H9 (cell line): Measurements from ENCODE around the gene MAP3K19. TPM values are rescaled to one million over a fixed set of nuclear protein-coding genes. Genes with fewer than 3 reads are reported as not detected.

ENCODE experiments used
- DNase-seq: peaks from one replicate; pipeline ENCODE4 v3.0.0-alpha.2; 2017
- H2AFZ ChIP-seq: one replicate; pipeline ENCODE4 v1.6.1; 2013; ENCODE audit warnings: mild to moderate bottlenecking, low read length, control low read depth, moderate library complexity
- H2AK5ac ChIP-seq: 2 replicates; pipeline ENCODE4 v1.6.1; 2013; ENCODE audit warnings: low read length, control low read depth, mixed read lengths; ENCODE audit not compliant: insufficient read length
- H2BK120ac ChIP-seq: one replicate; pipeline ENCODE4 v1.6.1; 2013; ENCODE audit warnings: low read depth, mild to moderate bottlenecking, low read length, control low read depth, inconsistent platforms; ENCODE audit not compliant: poor library complexity, severe bottlenecking
- H2BK12ac ChIP-seq: 2 replicates; pipeline ENCODE4 v1.6.1; 2013; ENCODE audit warnings: low read length, control low read depth, mixed read lengths, low read depth; ENCODE audit not compliant: insufficient read length
- H2BK15ac ChIP-seq: 2 replicates; pipeline ENCODE4 v1.6.1; 2013; ENCODE audit warnings: low read depth, low read length, control low read depth
- H2BK20ac ChIP-seq: one replicate; pipeline ENCODE4 v1.6.1; 2013; ENCODE audit warnings: low read depth, mild to moderate bottlenecking, low read length, control low read depth, inconsistent platforms; ENCODE audit not compliant: poor library complexity, severe bottlenecking
- H2BK5ac ChIP-seq: 2 replicates; pipeline ENCODE4 v1.6.1; 2013; ENCODE audit warnings: low read length, control low read depth, mixed read lengths; ENCODE audit not compliant: insufficient read length
- H3K14ac ChIP-seq: 2 replicates; pipeline ENCODE4 v1.6.1; 2013; ENCODE audit warnings: low read length, control low read depth; ENCODE audit not compliant: insufficient read depth
- H3K18ac ChIP-seq: 2 replicates; pipeline ENCODE4 v1.6.1; 2013; ENCODE audit warnings: low read depth, mild to moderate bottlenecking, mixed read lengths, low read length, control low read depth; ENCODE audit not compliant: insufficient read length
- H3K23ac ChIP-seq: 2 replicates; pipeline ENCODE4 v1.6.1; 2013; ENCODE audit warnings: low read length, control low read depth, mixed read lengths, low read depth; ENCODE audit not compliant: insufficient read length
- H3K23me2 ChIP-seq: 2 replicates; pipeline ENCODE4 v1.6.1; 2013; ENCODE audit warnings: low read depth, mild to moderate bottlenecking, mixed read lengths, low read length, control low read depth; ENCODE audit not compliant: insufficient read length, poor library complexity, severe bottlenecking
- H3K27ac ChIP-seq: 2 replicates; pipeline ENCODE4 v1.5.1; 2013; ENCODE audit warnings: low read length, control low read depth, mixed read lengths, low read depth; ENCODE audit not compliant: insufficient read length
- H3K27me3 ChIP-seq: 2 replicates; pipeline ENCODE4 v1.6.1; 2013; ENCODE audit warnings: low read length, control low read depth, inconsistent platforms; ENCODE audit not compliant: insufficient read depth
- H3K4ac ChIP-seq: 2 replicates; pipeline ENCODE4 v1.6.1; 2013; ENCODE audit warnings: low read depth, mild to moderate bottlenecking, control low read depth, inconsistent platforms, low read length, moderate library complexity
- H3K4me1 ChIP-seq: 2 replicates; pipeline ENCODE4 v1.6.1; 2013; ENCODE audit warnings: low read length, control low read depth, inconsistent platforms; ENCODE audit not compliant: insufficient read depth
- H3K4me2 ChIP-seq: 2 replicates; pipeline ENCODE4 v1.6.1; 2013; ENCODE audit warnings: low read length, control low read depth, mixed read lengths; ENCODE audit not compliant: insufficient read length, insufficient read depth
- H3K56ac ChIP-seq: 2 replicates; pipeline ENCODE4 v1.6.1; 2013; ENCODE audit warnings: low read depth, mild to moderate bottlenecking, mixed read lengths, low read length, control low read depth; ENCODE audit not compliant: insufficient read length
- H3K79me1 ChIP-seq: 2 replicates; pipeline ENCODE4 v1.6.1; 2013; ENCODE audit warnings: low read depth, mild to moderate bottlenecking, moderate library complexity, low read length, control low read depth, inconsistent platforms; ENCODE audit not compliant: insufficient read depth, poor library complexity, severe bottlenecking
- H3K79me2 ChIP-seq: 2 replicates; pipeline ENCODE4 v1.6.1; 2013; ENCODE audit warnings: low read length, control low read depth, inconsistent platforms; ENCODE audit not compliant: insufficient read depth
- H3K9ac ChIP-seq: 2 replicates; pipeline ENCODE4 v1.6.1; 2013; ENCODE audit warnings: low read length, control low read depth, mixed read lengths; ENCODE audit not compliant: insufficient read length; ENCODE audit errors: extremely low read depth
- H3K9me3 ChIP-seq: one replicate; pipeline ENCODE4 v1.6.1; 2013; ENCODE audit warnings: low read depth, low read length, inconsistent platforms; ENCODE audit not compliant: control insufficient read depth
- H3T11ph ChIP-seq: one replicate; pipeline ENCODE4 v1.6.1; 2013; ENCODE audit warnings: mild to moderate bottlenecking, low read length, control low read depth, inconsistent platforms
- H4K20me1 ChIP-seq: one replicate; pipeline ENCODE4 v1.6.1; 2013; ENCODE audit not compliant: control insufficient read depth, insufficient read length, insufficient read depth
- H4K5ac ChIP-seq: 2 replicates; pipeline ENCODE4 v1.6.1; 2013; ENCODE audit warnings: low read depth, mild to moderate bottlenecking, mixed read lengths, low read length, control low read depth; ENCODE audit not compliant: insufficient read length
- H4K8ac ChIP-seq: replicated peaks from 2 replicates; pipeline ENCODE4 v1.6.1; 2013; ENCODE audit warnings: low read length, control low read depth, mixed read lengths, low read depth; ENCODE audit not compliant: insufficient read length
- H4K91ac ChIP-seq: 2 replicates; pipeline ENCODE4 v1.6.1; 2013; ENCODE audit warnings: low read depth, mild to moderate bottlenecking, moderate library complexity, mixed read lengths, low read length, control low read depth; ENCODE audit not compliant: insufficient read length
- H3K27ac Mint-ChIP-seq, 3 experiments: 2 replicates in 2 of 3; 3 replicates in 1 of 3; pipeline ENCODE4 v1.8.0; 2020 to 2021; ENCODE audit warnings: mixed read lengths in 3 of 3, mild to moderate bottlenecking in 1 of 3, moderate library complexity in 1 of 3
- H3K27me3 Mint-ChIP-seq: 2 replicates; pipeline ENCODE4 v1.8.0; 2021; ENCODE audit warnings: low read depth, mild to moderate bottlenecking, moderate library complexity, mixed read lengths
- H3K36me3 Mint-ChIP-seq, 3 experiments: 2 replicates in 2 of 3; 3 replicates in 1 of 3; pipeline ENCODE4 v1.8.0; 2020 to 2021; ENCODE audit warnings: low read depth in 3 of 3, mixed read lengths in 3 of 3; ENCODE audit not compliant: insufficient read depth in 1 of 3
- H3K4me1 Mint-ChIP-seq, 2 experiments: 2 replicates each; pipeline ENCODE4 v1.8.0; 2020; ENCODE audit warnings: mixed read lengths in 2 of 2
- H3K4me3 Mint-ChIP-seq, 2 experiments: 2 replicates in 1 of 2; 3 replicates in 1 of 2; pipeline ENCODE4 v1.8.0; 2020 to 2021; ENCODE audit warnings: mild to moderate bottlenecking in 2 of 2, mixed read lengths in 2 of 2, moderate library complexity in 1 of 2
- H3K9me3 Mint-ChIP-seq, 2 experiments: 2 replicates in 1 of 2; 3 replicates in 1 of 2; pipeline ENCODE4 v1.8.0; 2020; ENCODE audit warnings: mild to moderate bottlenecking in 2 of 2, mixed read lengths in 2 of 2, moderate library complexity in 1 of 2
- total RNA-seq: library from RNA; stranded (reverse); gene quantifications from 2 replicates; pipeline ENCODE4 v1.2.1, GENCODE V29; 2021
- TF ChIP-seq, protein P1 (sequence below): fragments of 200-600 bp; sonication (generic); conservative IDR thresholded peaks from 3 replicates; pipeline ENCODE4 v1.8.0; 2021; ENCODE audit warnings: antibody characterized with exemption, mild to moderate bottlenecking

MAP3K19 gene
- total RNA-seq, 1 experiment from 2014 or later, result not detected

DNA sequence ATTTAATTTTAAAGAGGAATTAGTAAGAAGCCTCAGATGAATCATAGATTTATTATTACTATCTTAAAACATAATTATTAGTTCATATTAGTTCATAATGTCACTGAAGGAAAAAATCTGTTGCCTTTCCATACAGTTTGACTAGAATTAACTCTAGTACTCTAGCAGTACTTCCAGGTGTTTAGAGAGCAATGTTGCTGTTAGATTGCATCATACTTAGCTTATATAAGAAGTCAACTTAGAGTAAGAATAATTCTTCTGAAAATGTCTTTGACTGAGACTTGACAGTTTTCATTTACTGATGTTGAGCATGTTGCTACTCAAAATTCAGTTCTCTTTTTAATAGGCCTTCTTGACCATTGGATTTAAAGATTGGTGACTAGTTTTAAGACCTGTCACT, 9.5 kb upstream of the MAP3K19 start:
- Histone ChIP-seq H3K79me1 (peaks cover 9% of the 10 kb centered on the region), H2BK12ac (no peak overlapping the region), H3K23ac (no peak overlapping the region), H2AK5ac (no peak overlapping the region), H2AFZ (no peak overlapping the region), H2BK120ac (no peak overlapping the region), H3K9ac (no peak overlapping the region), H2BK5ac (no peak overlapping the region), H4K91ac (no peak overlapping the region), H3K23me2 (peaks cover 4% of the 10 kb centered on the region), H4K5ac (no peak overlapping the region), H3K4me2 (no peak overlapping the region), H3K4ac (no peak overlapping the region), H3T11ph (no peak overlapping the region), H2BK20ac (no peak overlapping the region), H3K14ac (no peak overlapping the region), H3K18ac (no peak overlapping the region), H4K20me1 (no peaks in the 10 kb centered on the region), H3K9me3 (no peaks in the 10 kb centered on the region), H3K4me1 (no peaks in the 10 kb centered on the region), H3K27me3 (no peaks in the 10 kb centered on the region), H3K79me2 (peaks cover 6% of the 10 kb centered on the region; the same call in 1 of the 2 replicates), H4K8ac (no peak overlapping the region), H3K27ac (no peak overlapping the region), H2BK15ac (no peak overlapping the region), H3K56ac (no peak overlapping the region)
- Mint-ChIP-seq H3K27me3 (no peaks in the 10 kb centered on the region), H3K4me3 (no peak overlapping the region), H3K9me3 (no peaks in the 10 kb centered on the region), H3K36me3 (peaks cover 13 to 29% (median 24%) of the 10 kb centered on the region in 3 experiments; a peak in 5 of 7 replicates), H3K27ac (peak overlapping the region in 1 of 3 experiments; percentile 72; a peak in 1 of 7 replicates), H3K4me1 (peaks cover 13% of the 10 kb centered on the region in 2 experiments)
- DNase-seq, result no peak
- TF ChIP-seq, protein P1, sequence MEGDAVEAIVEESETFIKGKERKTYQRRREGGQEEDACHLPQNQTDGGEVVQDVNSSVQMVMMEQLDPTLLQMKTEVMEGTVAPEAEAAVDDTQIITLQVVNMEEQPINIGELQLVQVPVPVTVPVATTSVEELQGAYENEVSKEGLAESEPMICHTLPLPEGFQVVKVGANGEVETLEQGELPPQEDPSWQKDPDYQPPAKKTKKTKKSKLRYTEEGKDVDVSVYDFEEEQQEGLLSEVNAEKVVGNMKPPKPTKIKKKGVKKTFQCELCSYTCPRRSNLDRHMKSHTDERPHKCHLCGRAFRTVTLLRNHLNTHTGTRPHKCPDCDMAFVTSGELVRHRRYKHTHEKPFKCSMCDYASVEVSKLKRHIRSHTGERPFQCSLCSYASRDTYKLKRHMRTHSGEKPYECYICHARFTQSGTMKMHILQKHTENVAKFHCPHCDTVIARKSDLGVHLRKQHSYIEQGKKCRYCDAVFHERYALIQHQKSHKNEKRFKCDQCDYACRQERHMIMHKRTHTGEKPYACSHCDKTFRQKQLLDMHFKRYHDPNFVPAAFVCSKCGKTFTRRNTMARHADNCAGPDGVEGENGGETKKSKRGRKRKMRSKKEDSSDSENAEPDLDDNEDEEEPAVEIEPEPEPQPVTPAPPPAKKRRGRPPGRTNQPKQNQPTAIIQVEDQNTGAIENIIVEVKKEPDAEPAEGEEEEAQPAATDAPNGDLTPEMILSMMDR, result no peak
